SK-N-SH treated with all-trans-retinoic acid at 6 μM for 48 hours (cell line): ENCODE measurements around the gene TGFB2.

Source experiments
- ATAC-seq: fragments of 200-7000 bp; cut with Tn5 transposase; 3 replicates; pipeline ENCODE4 v1.9.1; 2020; ENCODE audit warnings: mild to moderate bottlenecking, moderate library complexity
- ARNTL ChIP-seq: fragments of 450-650 bp; formaldehyde crosslinking; IDR thresholded peaks from 2 replicates; pipeline ENCODE4 v1.5.0; 2020; ENCODE audit warnings: low read depth, mild to moderate bottlenecking, moderate library complexity, borderline replicate concordance
- BACH2 ChIP-seq: fragments of 250-450 bp; sonication (Bioruptor Pico); IDR thresholded peaks from 2 replicates; pipeline ENCODE4 v1.9.0; 2021; ENCODE audit warnings: mild to moderate bottlenecking, borderline replicate concordance
- CSDC2 ChIP-seq: fragments of 250-450 bp; sonication (Bioruptor Pico); IDR thresholded peaks from 2 replicates; pipeline ENCODE4 v1.5.0; 2020; ENCODE audit warnings: mild to moderate bottlenecking, moderate library complexity
- ESRRG ChIP-seq: fragments of 250-450 bp; sonication (Bioruptor Pico); IDR thresholded peaks from 2 replicates; pipeline ENCODE4 v1.6.1; 2021; ENCODE audit warnings: mild to moderate bottlenecking
- GLIS3 ChIP-seq: fragments of 250-450 bp; sonication (Bioruptor Pico); IDR thresholded peaks from 2 replicates; pipeline ENCODE4 v1.5.0; 2020; ENCODE audit warnings: mild to moderate bottlenecking, moderate library complexity
- OSR1 ChIP-seq: fragments of 250-450 bp; sonication (Bioruptor Pico); IDR thresholded peaks from 2 replicates; pipeline ENCODE4 v1.8.0; 2022; ENCODE audit warnings: moderate library complexity, mild to moderate bottlenecking, inconsistent platforms
- PPARA ChIP-seq: fragments of 250-450 bp; sonication (Bioruptor Pico); IDR thresholded peaks from 2 replicates; pipeline ENCODE4 v1.5.0; 2020; ENCODE audit warnings: mild to moderate bottlenecking, borderline replicate concordance
- RARB ChIP-seq: fragments of 250-450 bp; sonication (Bioruptor Pico); IDR thresholded peaks from 2 replicates; pipeline ENCODE4 v1.8.0; 2021; ENCODE audit warnings: mild to moderate bottlenecking, moderate library complexity
- SNAI2 ChIP-seq: fragments of 250-450 bp; sonication (Bioruptor Pico); IDR thresholded peaks from 2 replicates; pipeline ENCODE4 v1.5.0; 2020; ENCODE audit warnings: mild to moderate bottlenecking, moderate library complexity
- TCF4 ChIP-seq: fragments of 250-450 bp; sonication (Bioruptor Pico); IDR thresholded peaks from 2 replicates; pipeline ENCODE4 v1.8.0; 2021; ENCODE audit warnings: mild to moderate bottlenecking, moderate library complexity, borderline replicate concordance
- TOX ChIP-seq: fragments of 250-450 bp; sonication (Bioruptor Pico); IDR thresholded peaks from 2 replicates; pipeline ENCODE4 v1.8.0; 2021; ENCODE audit warnings: mild to moderate bottlenecking, moderate library complexity, borderline replicate concordance
- ZFP3 ChIP-seq: fragments of 250-450 bp; sonication (Bioruptor Pico); IDR thresholded peaks from 2 replicates; pipeline ENCODE4 v1.5.0; 2020; ENCODE audit warnings: mild to moderate bottlenecking, moderate library complexity
- ZNF565 ChIP-seq: fragments of 450-650 bp; formaldehyde crosslinking; conservative IDR thresholded peaks from 2 replicates; pipeline ENCODE4 v1.5.0; 2020; ENCODE audit warnings: low read depth, mild to moderate bottlenecking, moderate library complexity
- ZNF70 ChIP-seq: fragments of 450-650 bp; formaldehyde crosslinking; IDR thresholded peaks from 2 replicates; pipeline ENCODE4 v1.5.0; 2020; ENCODE audit warnings: mild to moderate bottlenecking, moderate library complexity
- ZNF8 ChIP-seq: fragments of 450-650 bp; formaldehyde crosslinking; IDR thresholded peaks from 2 replicates; pipeline ENCODE4 v1.5.0; 2020; ENCODE audit warnings: mild to moderate bottlenecking, moderate library complexity
- TF ChIP-seq, protein P1 (sequence below): fragments of 250-450 bp; sonication (Bioruptor Pico); IDR thresholded peaks from 2 replicates; pipeline ENCODE4 v1.8.0; 2021; ENCODE audit warnings: low read depth, mild to moderate bottlenecking, moderate library complexity, borderline replicate concordance
- TF ChIP-seq, protein P2 (sequence below): fragments of 250-450 bp; sonication (Bioruptor Pico); IDR thresholded peaks from 2 replicates; pipeline ENCODE4 v1.8.0; 2020; ENCODE audit warnings: mild to moderate bottlenecking, moderate library complexity, borderline replicate concordance
- TF ChIP-seq, protein P3 (sequence below): fragments of 250-450 bp; sonication (Bioruptor Pico); IDR thresholded peaks from 2 replicates; pipeline ENCODE4 v1.5.0; 2020; ENCODE audit warnings: mild to moderate bottlenecking, moderate library complexity
- TF ChIP-seq, protein P4 (sequence below): fragments of 250-450 bp; sonication (Bioruptor Pico); IDR thresholded peaks from 2 replicates; pipeline ENCODE4 v1.5.1; 2020; ENCODE audit warnings: low read depth, mild to moderate bottlenecking, moderate library complexity

The TGFB2 gene

DNA sequence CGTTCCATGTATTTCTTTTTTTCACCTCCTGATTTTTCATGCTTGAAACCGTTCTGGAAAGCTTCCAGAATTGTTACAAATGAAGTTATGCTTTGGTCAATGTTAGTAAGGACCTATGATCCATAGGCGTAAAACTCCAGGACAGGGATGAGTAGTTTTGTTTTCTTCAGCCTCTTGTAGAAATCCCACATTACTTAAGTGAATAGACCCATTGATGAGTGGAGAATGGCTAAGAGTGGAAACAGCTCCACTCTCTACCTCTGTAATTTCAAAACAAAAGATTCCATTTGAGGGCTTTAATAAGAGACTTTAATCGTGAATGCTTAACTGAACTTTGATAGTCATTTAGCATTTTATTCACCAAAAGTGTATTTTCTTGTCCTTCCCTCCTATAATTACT is 3.0 kb upstream of the TGFB2 start (continued):
- TF ChIP-seq, protein P1, sequence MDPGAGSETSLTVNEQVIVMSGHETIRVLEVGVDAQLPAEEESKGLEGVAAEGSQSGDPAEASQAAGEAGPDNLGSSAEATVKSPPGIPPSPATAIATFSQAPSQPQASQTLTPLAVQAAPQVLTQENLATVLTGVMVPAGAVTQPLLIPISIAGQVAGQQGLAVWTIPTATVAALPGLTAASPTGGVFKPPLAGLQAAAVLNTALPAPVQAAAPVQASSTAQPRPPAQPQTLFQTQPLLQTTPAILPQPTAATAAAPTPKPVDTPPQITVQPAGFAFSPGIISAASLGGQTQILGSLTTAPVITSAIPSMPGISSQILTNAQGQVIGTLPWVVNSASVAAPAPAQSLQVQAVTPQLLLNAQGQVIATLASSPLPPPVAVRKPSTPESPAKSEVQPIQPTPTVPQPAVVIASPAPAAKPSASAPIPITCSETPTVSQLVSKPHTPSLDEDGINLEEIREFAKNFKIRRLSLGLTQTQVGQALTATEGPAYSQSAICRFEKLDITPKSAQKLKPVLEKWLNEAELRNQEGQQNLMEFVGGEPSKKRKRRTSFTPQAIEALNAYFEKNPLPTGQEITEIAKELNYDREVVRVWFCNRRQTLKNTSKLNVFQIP (CRISPR knock-in tag) = no peak
- no peak for TF ChIP-seq ZNF565 (CRISPR knock-in tag)

DNA sequence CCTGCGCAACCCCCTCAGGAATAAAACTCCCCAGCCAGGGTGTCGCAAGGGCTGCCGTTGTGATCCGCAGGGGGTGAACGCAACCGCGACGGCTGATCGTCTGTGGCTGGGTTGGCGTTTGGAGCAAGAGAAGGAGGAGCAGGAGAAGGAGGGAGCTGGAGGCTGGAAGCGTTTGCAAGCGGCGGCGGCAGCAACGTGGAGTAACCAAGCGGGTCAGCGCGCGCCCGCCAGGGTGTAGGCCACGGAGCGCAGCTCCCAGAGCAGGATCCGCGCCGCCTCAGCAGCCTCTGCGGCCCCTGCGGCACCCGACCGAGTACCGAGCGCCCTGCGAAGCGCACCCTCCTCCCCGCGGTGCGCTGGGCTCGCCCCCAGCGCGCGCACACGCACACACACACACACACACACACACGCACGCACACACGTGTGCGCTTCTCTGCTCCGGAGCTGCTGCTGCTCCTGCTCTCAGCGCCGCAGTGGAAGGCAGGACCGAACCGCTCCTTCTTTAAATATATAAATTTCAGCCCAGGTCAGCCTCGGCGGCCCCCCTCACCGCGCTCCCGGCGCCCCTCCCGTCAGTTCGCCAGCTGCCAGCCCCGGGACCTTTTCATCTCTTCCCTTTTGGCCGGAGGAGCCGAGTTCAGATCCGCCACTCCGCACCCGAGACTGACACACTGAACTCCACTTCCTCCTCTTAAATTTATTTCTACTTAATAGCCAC is 696 bp downstream of the TGFB2 start:
- TF ChIP-seq SNAI2 (CRISPR knock-in tag) = no peak
- TF ChIP-seq OSR1 (CRISPR knock-in tag) = peak; percentile 79; the same call in 1 of the 2 replicates
- no peak for TF ChIP-seq ARNTL (CRISPR knock-in tag)
- TF ChIP-seq ESRRG (CRISPR knock-in tag) = no peak
- TF ChIP-seq PPARA (CRISPR knock-in tag) = no peak
- no peak for TF ChIP-seq TOX (CRISPR knock-in tag)
- no peak for TF ChIP-seq GLIS3 (CRISPR knock-in tag)
- ATAC-seq = peak; percentile 83

DNA sequence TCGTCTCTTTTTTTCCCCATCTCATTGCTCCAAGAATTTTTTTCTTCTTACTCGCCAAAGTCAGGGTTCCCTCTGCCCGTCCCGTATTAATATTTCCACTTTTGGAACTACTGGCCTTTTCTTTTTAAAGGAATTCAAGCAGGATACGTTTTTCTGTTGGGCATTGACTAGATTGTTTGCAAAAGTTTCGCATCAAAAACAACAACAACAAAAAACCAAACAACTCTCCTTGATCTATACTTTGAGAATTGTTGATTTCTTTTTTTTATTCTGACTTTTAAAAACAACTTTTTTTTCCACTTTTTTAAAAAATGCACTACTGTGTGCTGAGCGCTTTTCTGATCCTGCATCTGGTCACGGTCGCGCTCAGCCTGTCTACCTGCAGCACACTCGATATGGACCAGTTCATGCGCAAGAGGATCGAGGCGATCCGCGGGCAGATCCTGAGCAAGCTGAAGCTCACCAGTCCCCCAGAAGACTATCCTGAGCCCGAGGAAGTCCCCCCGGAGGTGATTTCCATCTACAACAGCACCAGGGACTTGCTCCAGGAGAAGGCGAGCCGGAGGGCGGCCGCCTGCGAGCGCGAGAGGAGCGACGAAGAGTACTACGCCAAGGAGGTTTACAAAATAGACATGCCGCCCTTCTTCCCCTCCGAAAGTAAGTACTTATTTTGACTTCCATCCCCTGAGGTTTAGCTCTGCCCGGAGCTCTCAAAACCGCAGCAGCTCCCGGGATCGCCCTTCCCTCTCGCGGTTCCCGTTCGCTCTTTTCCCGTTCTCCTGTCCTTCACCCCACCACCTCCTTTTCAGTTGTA is 1.5 kb downstream of the TGFB2 start:
- ATAC-seq = no peak
- TF ChIP-seq GLIS3 (CRISPR knock-in tag) = no peak
- no peak for TF ChIP-seq TCF4 (CRISPR knock-in tag)
- TF ChIP-seq ESRRG (CRISPR knock-in tag) = no peak
- no peak for TF ChIP-seq OSR1 (CRISPR knock-in tag)
- TF ChIP-seq ZNF8 = no peak
- TF ChIP-seq SNAI2 (CRISPR knock-in tag) = no peak

DNA sequence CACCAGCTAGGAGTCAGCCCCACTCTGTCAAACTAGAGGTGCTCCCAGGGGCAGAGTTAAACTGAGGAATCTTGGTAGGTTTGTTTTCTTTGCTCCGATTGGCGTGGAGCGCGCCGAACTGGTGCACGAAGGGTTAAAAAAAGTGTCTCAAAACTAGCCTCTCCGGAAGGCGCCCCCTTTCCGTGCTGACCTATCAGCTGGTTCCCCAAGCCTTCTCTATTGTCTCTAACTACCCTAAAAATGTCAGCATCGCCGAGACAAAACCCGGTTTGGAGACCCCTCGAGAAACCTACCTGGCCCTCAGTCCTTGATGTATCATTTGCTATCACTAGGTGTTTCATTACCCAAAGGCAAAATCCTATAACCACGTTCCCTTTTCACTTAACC is 2.2 kb downstream of the TGFB2 start:
- ATAC-seq = no peak
- TF ChIP-seq ARNTL (CRISPR knock-in tag) (no peak), ZFP3 (CRISPR knock-in tag) (no peak), ESRRG (CRISPR knock-in tag) (no peak)
- TF ChIP-seq, protein P2, sequence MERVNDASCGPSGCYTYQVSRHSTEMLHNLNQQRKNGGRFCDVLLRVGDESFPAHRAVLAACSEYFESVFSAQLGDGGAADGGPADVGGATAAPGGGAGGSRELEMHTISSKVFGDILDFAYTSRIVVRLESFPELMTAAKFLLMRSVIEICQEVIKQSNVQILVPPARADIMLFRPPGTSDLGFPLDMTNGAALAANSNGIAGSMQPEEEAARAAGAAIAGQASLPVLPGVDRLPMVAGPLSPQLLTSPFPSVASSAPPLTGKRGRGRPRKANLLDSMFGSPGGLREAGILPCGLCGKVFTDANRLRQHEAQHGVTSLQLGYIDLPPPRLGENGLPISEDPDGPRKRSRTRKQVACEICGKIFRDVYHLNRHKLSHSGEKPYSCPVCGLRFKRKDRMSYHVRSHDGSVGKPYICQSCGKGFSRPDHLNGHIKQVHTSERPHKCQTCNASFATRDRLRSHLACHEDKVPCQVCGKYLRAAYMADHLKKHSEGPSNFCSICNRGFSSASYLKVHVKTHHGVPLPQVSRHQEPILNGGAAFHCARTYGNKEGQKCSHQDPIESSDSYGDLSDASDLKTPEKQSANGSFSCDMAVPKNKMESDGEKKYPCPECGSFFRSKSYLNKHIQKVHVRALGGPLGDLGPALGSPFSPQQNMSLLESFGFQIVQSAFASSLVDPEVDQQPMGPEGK = no peak

DNA sequence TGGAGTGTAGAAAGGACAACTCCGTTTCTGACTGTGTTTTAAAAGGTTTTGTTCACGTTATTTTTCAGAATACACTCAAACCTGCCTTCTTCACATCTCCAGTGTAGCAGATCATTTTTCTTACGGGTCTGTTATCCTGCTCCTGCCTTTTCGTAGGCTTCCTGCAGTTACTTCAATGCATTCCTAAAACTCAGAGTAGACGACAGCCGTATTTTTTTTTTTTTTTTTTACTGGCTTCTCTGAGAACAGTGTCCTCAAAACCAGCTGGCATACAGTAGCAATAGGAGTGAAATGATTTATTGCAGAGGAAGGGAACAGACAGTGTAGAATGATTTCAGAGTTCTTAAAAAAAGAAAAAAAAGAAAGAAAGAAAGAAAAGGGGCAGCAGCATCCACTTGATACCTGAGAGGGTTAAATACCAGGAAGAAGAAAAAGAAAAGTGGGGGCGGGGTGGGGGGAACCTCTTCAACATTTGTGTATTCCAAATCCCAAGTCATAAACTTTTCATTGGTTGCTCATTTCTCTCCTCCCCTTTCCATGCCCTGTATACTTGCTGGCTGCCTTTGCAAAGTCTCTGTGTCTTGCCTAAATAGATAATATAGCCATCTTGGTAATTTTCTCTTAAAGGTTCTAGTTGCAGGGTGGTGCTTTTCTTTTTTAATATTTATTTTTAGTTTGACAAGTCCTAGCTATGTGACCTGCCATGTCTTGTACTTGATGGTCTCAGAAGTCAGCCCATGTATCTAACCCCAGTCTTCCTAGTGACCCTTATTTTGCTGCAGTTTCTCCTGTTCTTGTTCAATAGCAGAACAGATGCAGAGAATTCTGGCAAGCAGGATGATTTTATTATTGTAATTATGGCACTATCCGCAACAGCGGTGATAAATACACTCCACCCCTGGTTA is 2.8 kb downstream of the TGFB2 start:
- ATAC-seq = peak; percentile 8; the same call in 1 of the 3 replicates
- TF ChIP-seq BACH2 (CRISPR knock-in tag) (no peak), ZNF8 (no peak), ZNF70 (CRISPR knock-in tag) (no peak), CSDC2 (no peak), RARB (CRISPR knock-in tag) (no peak), TOX (CRISPR knock-in tag) (no peak), ZNF565 (CRISPR knock-in tag) (no peak), ESRRG (CRISPR knock-in tag) (no peak), ZFP3 (CRISPR knock-in tag) (no peak), SNAI2 (CRISPR knock-in tag) (no peak)
- TF ChIP-seq, protein P3, sequence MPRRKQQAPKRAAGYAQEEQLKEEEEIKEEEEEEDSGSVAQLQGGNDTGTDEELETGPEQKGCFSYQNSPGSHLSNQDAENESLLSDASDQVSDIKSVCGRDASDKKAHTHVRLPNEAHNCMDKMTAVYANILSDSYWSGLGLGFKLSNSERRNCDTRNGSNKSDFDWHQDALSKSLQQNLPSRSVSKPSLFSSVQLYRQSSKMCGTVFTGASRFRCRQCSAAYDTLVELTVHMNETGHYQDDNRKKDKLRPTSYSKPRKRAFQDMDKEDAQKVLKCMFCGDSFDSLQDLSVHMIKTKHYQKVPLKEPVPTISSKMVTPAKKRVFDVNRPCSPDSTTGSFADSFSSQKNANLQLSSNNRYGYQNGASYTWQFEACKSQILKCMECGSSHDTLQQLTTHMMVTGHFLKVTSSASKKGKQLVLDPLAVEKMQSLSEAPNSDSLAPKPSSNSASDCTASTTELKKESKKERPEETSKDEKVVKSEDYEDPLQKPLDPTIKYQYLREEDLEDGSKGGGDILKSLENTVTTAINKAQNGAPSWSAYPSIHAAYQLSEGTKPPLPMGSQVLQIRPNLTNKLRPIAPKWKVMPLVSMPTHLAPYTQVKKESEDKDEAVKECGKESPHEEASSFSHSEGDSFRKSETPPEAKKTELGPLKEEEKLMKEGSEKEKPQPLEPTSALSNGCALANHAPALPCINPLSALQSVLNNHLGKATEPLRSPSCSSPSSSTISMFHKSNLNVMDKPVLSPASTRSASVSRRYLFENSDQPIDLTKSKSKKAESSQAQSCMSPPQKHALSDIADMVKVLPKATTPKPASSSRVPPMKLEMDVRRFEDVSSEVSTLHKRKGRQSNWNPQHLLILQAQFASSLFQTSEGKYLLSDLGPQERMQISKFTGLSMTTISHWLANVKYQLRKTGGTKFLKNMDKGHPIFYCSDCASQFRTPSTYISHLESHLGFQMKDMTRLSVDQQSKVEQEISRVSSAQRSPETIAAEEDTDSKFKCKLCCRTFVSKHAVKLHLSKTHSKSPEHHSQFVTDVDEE (CRISPR knock-in tag) = no peak
- TF ChIP-seq, protein P4, sequence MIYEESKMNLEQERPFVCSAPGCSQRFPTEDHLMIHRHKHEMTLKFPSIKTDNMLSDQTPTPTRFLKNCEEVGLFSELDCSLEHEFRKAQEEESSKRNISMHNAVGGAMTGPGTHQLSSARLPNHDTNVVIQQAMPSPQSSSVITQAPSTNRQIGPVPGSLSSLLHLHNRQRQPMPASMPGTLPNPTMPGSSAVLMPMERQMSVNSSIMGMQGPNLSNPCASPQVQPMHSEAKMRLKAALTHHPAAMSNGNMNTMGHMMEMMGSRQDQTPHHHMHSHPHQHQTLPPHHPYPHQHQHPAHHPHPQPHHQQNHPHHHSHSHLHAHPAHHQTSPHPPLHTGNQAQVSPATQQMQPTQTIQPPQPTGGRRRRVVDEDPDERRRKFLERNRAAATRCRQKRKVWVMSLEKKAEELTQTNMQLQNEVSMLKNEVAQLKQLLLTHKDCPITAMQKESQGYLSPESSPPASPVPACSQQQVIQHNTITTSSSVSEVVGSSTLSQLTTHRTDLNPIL = no peak
- TF ChIP-seq, protein P1 (CRISPR knock-in tag) = no peak
